HEK293T (cell line): ENCODE results near the gene GLG1.

ENCODE experiments used
- ARNT ChIP-seq: fragments of 450-650 bp; IDR thresholded peaks from 2 replicates; pipeline ENCODE4 v1.6.1; 2017; ENCODE audit warnings: mild to moderate bottlenecking
- BHLHE40 ChIP-seq: fragments of 450-650 bp; IDR thresholded peaks from 2 replicates; pipeline ENCODE4 v1.6.1; 2016; ENCODE audit warnings: mild to moderate bottlenecking, moderate library complexity, borderline replicate concordance
- CTBP1 ChIP-seq: fragments of 450-650 bp; IDR thresholded peaks from 2 replicates; pipeline ENCODE4 v1.6.1; 2016; ENCODE audit warnings: borderline replicate concordance
- ELF4 ChIP-seq: fragments of 450-650 bp; IDR thresholded peaks from 2 replicates; pipeline ENCODE4 v1.6.1; 2017; ENCODE audit warnings: antibody characterized with exemption
- FOXA1 ChIP-seq: fragments of 450-650 bp; IDR thresholded peaks from 2 replicates; pipeline ENCODE4 v1.6.1; 2016; ENCODE audit warnings: mild to moderate bottlenecking
- FOXK2 ChIP-seq: fragments of 450-650 bp; IDR thresholded peaks from 2 replicates; pipeline ENCODE4 v1.6.1; 2016; ENCODE audit warnings: mild to moderate bottlenecking
- FOXM1 ChIP-seq: fragments of 450-650 bp; IDR thresholded peaks from 2 replicates; pipeline ENCODE4 v1.6.1; 2017; ENCODE audit warnings: mild to moderate bottlenecking, borderline replicate concordance
- HDGF ChIP-seq: fragments of 450-650 bp; IDR thresholded peaks from 2 replicates; pipeline ENCODE4 v1.6.1; 2017; ENCODE audit warnings: antibody characterized with exemption, borderline replicate concordance
- L3MBTL2 ChIP-seq: fragments of 450-650 bp; conservative IDR thresholded peaks from 2 replicates; pipeline ENCODE4 v1.6.1; 2016; ENCODE audit warnings: mild to moderate bottlenecking
- NFRKB ChIP-seq: fragments of 450-650 bp; IDR thresholded peaks from 2 replicates; pipeline ENCODE4 v1.6.1; 2016; ENCODE audit warnings: mild to moderate bottlenecking, moderate library complexity
- SP1 ChIP-seq: fragments of 450-650 bp; IDR thresholded peaks from 2 replicates; pipeline ENCODE4 v1.6.1; 2017
- SUZ12 ChIP-seq: fragments of 450-650 bp; IDR thresholded peaks from 2 replicates; pipeline ENCODE4 v1.6.1; 2016; ENCODE audit warnings: mild to moderate bottlenecking
- TARDBP ChIP-seq: fragments of 450-650 bp; IDR thresholded peaks from 2 replicates; pipeline ENCODE4 v1.6.1; 2016
- ZNF384 ChIP-seq: fragments of 450-650 bp; IDR thresholded peaks from 2 replicates; pipeline ENCODE4 v1.6.1; 2016

DNA sequence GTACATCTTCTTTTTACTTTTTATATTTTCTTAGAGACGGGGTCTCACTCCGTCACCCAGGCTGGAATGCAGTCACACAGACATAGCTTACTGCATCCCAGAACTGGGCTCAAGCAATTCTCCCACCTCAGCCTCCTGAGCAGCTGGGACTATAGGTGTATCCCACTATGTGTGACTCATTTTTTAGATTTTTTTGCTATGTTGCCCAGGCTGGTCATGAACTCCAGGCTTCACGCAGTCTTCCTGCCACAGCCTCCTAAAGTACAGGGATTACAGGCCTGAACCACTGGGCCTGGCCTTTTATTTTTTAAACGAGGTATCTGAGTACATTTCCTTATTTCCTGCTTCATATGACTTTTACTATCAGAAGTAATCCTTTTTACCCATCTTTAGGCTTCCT lies 48.0 kb downstream of the GLG1 start:
- TF ChIP-seq FOXK2 (no peak), SUZ12 (no peak), ARNT (no peak), FOXM1 (no peak), FOXA1 (no peak), BHLHE40 (no peak), ELF4 (no peak), SP1 (no peak), TARDBP (no peak), ZNF384 (no peak), CTBP1 (no peak), HDGF (no peak), L3MBTL2 (no peak), NFRKB (no peak)
